NCI-H1417 (cell line): ENCODE data around the gene GALNT12.

Experiments
- DNase-seq, 3 experiments: peaks; one replicate each; lab custom pipeline; 2025; lab: John Stamatoyannopoulos, UW

Gene GALNT12

GRCh38 chr9:98801969-98802371 lies 5.5 kb upstream of the GALNT12 start:
- no peak for DNase-seq

GRCh38 chr9:98804083-98804482 lies 3.4 kb upstream of the GALNT12 start:
- no peak for DNase-seq

- DNase-seq: no peak
These were observed 1.8 kb upstream of the GALNT12 start for GRCh38 chr9:98805506-98806272.

GRCh38 chr9:98806394-98807035 lies 955 bp upstream of the GALNT12 start:
- DNase-seq: peak in 1 of 3 experiments; percentile 33

- peak in 2 of 3 experiments; percentile 68 to 70 for DNase-seq
These were observed 335 bp downstream of the GALNT12 start for GRCh38 chr9:98807814-98808195.

GRCh38 chr9:98808411-98808815 lies 943 bp downstream of the GALNT12 start:
- peak in 2 of 3 experiments; percentile 80 to 83 for DNase-seq

GRCh38 chr9:98808875-98809274 lies 1.4 kb downstream of the GALNT12 start:
- DNase-seq: no peak

- peak in 2 of 3 experiments; percentile 41 to 71 for DNase-seq
These were observed 2.0 kb downstream of the GALNT12 start for GRCh38 chr9:98809311-98810101.

- DNase-seq: peak in 1 of 3 experiments; percentile 50
These were observed 2.8 kb downstream of the GALNT12 start for GRCh38 chr9:98810102-98810842.

- no peak for DNase-seq
These were observed 3.7 kb downstream of the GALNT12 start for GRCh38 chr9:98811051-98811650.

- DNase-seq: no peak
These were observed 8.0 kb downstream of the GALNT12 start for GRCh38 chr9:98815391-98815951.

GRCh38 chr9:98818764-98819163 lies 11.3 kb downstream of the GALNT12 start:
- DNase-seq: no peak

GRCh38 chr9:98819231-98819630 lies 11.8 kb downstream of the GALNT12 start:
- DNase-seq: no peak

- DNase-seq: no peak
These were observed 14.4 kb downstream of the GALNT12 start for GRCh38 chr9:98821831-98822230.

- DNase-seq: no peak
These were observed 15.2 kb downstream of the GALNT12 start for GRCh38 chr9:98822661-98823060.

- no peak for DNase-seq
These were observed 16.3 kb downstream of the GALNT12 start for GRCh38 chr9:98823666-98824334.

- no peak for DNase-seq
These were observed 17.9 kb downstream of the GALNT12 start for GRCh38 chr9:98825414-98825813.

- no peak for DNase-seq
These were observed 19.2 kb downstream of the GALNT12 start for GRCh38 chr9:98826716-98827115.

- no peak for DNase-seq
These were observed 22.3 kb downstream of the GALNT12 start for GRCh38 chr9:98829766-98830165.

GRCh38 chr9:98830554-98830953 lies 23.1 kb downstream of the GALNT12 start:
- DNase-seq: no peak

- no peak for DNase-seq
These were observed 24.2 kb downstream of the GALNT12 start for GRCh38 chr9:98831696-98832095.
